ENCODE data around the gene KRTAP12-1.

The KRTAP12-1 gene

DNA sequence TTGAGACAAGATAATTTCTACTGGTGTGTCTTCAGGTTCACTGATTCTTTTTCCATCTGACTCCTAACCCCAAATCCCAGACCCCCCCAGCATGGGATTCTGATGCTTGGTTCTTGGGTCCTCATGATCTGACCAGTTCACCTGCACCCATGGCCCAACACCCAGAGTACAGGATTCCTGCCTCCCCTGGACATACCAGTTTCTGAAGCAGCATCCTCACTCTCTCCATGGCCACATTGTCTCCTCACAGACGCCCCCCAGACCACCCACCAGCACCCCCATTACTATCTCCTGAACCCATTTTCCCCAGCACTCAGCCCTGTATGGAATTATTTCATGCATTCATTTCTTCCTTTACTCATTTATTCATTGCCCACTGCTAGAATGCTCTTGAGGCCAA is 25.1 kb downstream of the KRTAP12-1 start:
- H3K4me3 ChIP-seq: peak overlapping the region in 1 of 10 experiments; percentile 22; a peak in 1 of 20 replicates
- peaks cover 30 to 88% (median 59%) of the 10 kb centered on the region in 11 experiments for H3K9me3 ChIP-seq (replicated peaks in 1 of 11)
- H3K4me1 ChIP-seq: peaks cover 29 to 59% (median 49%) of the 10 kb centered on the region in 10 experiments
- H4K20me1 ChIP-seq: no peaks in the 10 kb centered on the region
- peak overlapping the region in 9 of 11 experiments; percentile 10 to 70 (median 65); a peak in 13 of 22 replicates for H3K27ac ChIP-seq
- H3K36me3 ChIP-seq: peaks cover 0 to 5% (median 0%) of the 10 kb centered on the region in 11 experiments; a peak in 2 of 22 replicates
- no peak for TF ChIP-seq Cebpa-rat (IDR thresholded peaks at IDR 0.05)
- peak overlapping the region; percentile 59 to 89 (median 68); a peak in 21 of 22 replicates for H3K4me2 ChIP-seq
- H3K9ac ChIP-seq: no peak overlapping the region
- no peaks in the 10 kb centered on the region for H3K27me3 ChIP-seq

DNA sequence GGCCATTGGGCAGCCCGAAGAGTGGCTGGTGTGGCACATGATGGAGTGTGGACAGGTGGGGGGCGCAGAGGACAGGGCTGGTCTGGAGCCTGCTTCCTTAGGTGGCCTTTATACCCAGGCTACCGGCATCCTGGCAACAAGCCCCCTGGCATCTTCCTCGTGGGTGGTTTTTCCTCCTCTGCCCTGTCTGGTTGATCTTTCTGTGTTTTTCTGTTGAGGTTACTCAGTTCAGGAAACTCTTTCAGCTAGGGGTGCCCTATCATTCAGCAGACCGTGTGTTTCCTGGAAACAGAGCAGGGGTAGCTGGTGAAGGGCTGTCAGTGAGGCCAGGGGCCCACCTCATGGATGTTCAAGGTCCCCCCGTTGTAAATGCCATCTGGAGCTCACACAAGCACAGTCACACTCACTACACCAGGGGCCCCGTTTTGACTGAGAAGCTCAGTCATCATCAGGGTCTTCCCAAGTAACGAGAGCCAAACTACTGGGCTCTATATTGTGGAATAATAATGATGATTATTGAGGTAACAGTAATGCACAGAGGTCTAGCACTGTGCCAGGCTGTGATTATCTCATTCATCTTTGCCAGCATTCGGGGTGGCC is 27.3 kb downstream of the KRTAP12-1 start, which contains the start of gene KRTAP12-4:
TSS of gene KRTAP12-4 (minus strand) at position 84 of the 600 bp plus-strand sequence. CDS start at position 39, 45 bp downstream.
- Histone ChIP-seq H3K4me3 (no peak within 1 kb of the TSS; a peak in 1 of 20 replicates), H4K20me1 (no peaks in the 10 kb centered on the region), H3K27me3 (no peaks in the 10 kb centered on the region), H3K9me3 (replicated peaks in 1 of 11) (peaks cover 31 to 96% (median 68%) of the 10 kb centered on the region in 11 experiments), H3K27ac (peak within 1 kb of the TSS in 5 of 11 experiments; percentile 2 to 43 (median 24); a peak in 6 of 22 replicates), H3K9ac (no peak within 1 kb of the TSS), H3K4me1 (peaks cover 28 to 73% (median 58%) of the 10 kb centered on the region in 10 experiments), H3K36me3 (peaks cover 0 to 5% (median 0%) of the 10 kb centered on the region in 11 experiments; a peak in 2 of 22 replicates), H3K4me2 (peak within 1 kb of the TSS in 8 of 11 experiments; percentile 19 to 67 (median 53); a peak in 15 of 22 replicates)
- TF ChIP-seq Cebpa-rat (IDR thresholded peaks at IDR 0.05): no peak

GRCh38 chr21:44653656-44654575 is 28.0 kb downstream of the KRTAP12-1 start:
- peaks cover 21 to 76% (median 59%) of the 10 kb centered on the region in 10 experiments for H3K4me1 ChIP-seq
- TF ChIP-seq Cebpa-rat (IDR thresholded peaks at IDR 0.05): no peak
- H3K4me2 ChIP-seq: peak overlapping the region in 8 of 11 experiments; percentile 19 to 67 (median 53); a peak in 15 of 22 replicates
- no peak overlapping the region for H3K9ac ChIP-seq
- peaks cover 34 to 94% (median 69%) of the 10 kb centered on the region in 11 experiments for H3K9me3 ChIP-seq (replicated peaks in 1 of 11)
- H3K4me3 ChIP-seq: no peak overlapping the region; a peak in 1 of 20 replicates
- H3K27me3 ChIP-seq: no peaks in the 10 kb centered on the region
- H3K27ac ChIP-seq: peak overlapping the region in 5 of 11 experiments; percentile 2 to 43 (median 24); a peak in 6 of 22 replicates
- no peaks in the 10 kb centered on the region for H4K20me1 ChIP-seq
- peaks cover 0 to 5% (median 0%) of the 10 kb centered on the region in 11 experiments; a peak in 2 of 22 replicates for H3K36me3 ChIP-seq

DNA sequence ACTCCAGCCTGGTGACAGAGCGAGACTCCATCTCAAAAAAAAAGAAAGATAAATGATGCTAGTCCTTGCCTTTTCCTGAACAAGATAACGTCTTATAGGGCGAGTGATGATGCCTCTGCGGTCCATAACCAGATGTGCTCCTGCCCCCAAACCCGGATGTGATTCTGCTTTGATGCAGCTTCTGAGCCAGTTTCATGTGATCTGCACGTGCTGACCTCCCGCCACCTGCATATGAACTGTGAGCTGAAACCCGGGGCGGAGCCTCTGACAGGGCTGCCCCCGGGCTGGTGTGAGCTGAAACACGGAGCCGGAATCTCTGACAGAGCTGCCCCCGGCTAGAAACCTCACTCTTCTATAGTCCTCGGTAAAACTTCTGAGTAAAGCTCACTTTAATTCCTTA is 28.8 kb downstream of the KRTAP12-1 start:
- Histone ChIP-seq H3K4me2 (peak overlapping the region in 7 of 11 experiments; percentile 3 to 67 (median 57); a peak in 11 of 22 replicates), H3K27me3 (no peaks in the 10 kb centered on the region), H3K4me1 (peaks cover 13 to 76% (median 57%) of the 10 kb centered on the region in 10 experiments), H3K27ac (0 out of 22 replicates have a peak overlapping the region, but pooled peaks of 2 of the 11 experiments have one; percentile 21 to 24), H4K20me1 (no peaks in the 10 kb centered on the region), H3K9me3 (replicated peaks in 1 of 11) (peaks cover 34 to 86% (median 66%) of the 10 kb centered on the region in 11 experiments), H3K4me3 (no peak overlapping the region), H3K9ac (no peak overlapping the region), H3K36me3 (peaks cover 0 to 5% (median 0%) of the 10 kb centered on the region in 11 experiments; a peak in 2 of 22 replicates)
- no peak for TF ChIP-seq Cebpa-rat (IDR thresholded peaks at IDR 0.05)

DNA sequence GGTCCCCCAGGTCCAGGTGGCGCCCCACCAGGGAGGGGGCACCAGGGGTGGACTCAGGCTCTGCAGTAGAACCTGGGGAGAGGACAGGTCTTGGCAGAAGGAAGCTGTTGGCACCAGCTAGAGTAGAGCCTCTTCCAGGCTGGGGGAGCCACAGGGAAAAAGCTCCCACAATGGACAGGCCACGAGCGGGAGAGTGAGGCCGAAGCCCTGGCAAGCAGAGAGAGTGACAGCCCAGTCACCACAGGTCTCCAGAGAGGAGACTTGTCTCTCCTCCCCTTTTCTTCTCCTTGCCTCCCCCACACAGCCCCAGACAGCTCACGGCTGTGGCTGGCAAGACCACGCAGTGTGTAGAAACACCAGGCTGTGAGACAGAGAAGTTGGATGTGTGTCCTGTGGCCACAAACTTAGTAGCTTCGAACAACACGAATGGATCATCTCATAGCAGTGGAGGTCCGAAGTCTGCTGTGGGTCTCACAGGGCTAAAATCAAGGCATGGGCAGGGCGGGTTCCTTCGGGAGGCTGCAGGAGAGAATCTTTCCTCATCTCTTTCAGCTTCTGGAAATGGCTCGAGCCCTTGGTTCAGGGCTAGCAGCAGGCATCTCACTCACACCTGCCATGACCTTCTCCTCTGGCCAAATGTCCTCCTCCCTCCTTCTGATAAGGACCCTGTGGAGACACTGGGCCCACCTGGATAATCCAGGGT is 30.8 kb downstream of the KRTAP12-1 start:
- Histone ChIP-seq H3K4me3 (no peak overlapping the region), H3K4me1 (peaks cover 0 to 72% (median 53%) of the 10 kb centered on the region in 10 experiments; a peak in 17 of 20 replicates), H3K27me3 (no peaks in the 10 kb centered on the region), H3K36me3 (peaks cover 0 to 1% (median 0%) of the 10 kb centered on the region in 11 experiments; a peak in 2 of 22 replicates), H3K9ac (no peak overlapping the region), H4K20me1 (no peaks in the 10 kb centered on the region), H3K9me3 (replicated peaks in 1 of 11) (peaks cover 23 to 69% (median 54%) of the 10 kb centered on the region in 11 experiments), H3K4me2 (peak overlapping the region in 7 of 11 experiments; percentile 15 to 45 (median 20); a peak in 10 of 22 replicates), H3K27ac (0 out of 22 replicates have a peak overlapping the region, but pooled peaks of 1 of the 11 experiments have one; percentile 13)
- no peak for TF ChIP-seq Cebpa-rat (IDR thresholded peaks at IDR 0.05)

DNA sequence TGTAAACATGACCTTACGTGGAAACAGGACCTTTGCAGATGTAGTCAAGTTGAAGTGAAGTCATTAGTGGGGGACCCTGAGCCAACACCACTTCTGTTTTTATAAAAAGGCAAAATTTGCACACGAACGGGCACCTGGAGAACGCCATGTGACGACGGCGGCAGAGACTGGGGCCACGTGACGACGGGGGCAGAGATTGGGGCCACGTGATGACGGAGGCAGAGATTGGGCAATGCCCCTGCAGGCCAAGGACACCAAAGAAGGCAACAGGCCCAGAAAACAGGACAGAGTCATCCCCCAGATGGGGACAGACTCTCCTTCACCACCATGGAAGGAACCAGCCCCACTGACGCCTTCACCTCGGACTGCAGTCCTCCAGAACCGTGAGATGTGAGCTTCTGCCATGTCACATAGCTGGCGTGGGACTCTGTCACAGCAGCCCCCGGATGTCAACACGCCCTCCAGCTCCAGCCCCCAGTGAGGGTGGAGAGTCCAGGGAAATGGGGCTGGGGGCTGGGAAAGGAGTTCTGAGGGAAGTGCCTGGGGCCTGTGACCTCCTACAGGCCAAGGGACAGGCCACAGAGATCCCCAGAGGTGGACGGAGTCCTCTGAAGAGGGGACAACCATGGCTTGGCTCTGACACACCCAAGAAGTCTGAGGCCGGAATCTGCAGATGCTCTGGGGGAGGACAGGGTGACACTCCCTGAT is 31.5 kb downstream of the KRTAP12-1 start:
- Histone ChIP-seq H3K4me1 (peaks cover 0 to 72% (median 53%) of the 10 kb centered on the region in 10 experiments; a peak in 17 of 20 replicates), H3K27ac (no peak overlapping the region), H3K27me3 (no peaks in the 10 kb centered on the region), H3K4me2 (peak overlapping the region in 7 of 11 experiments; percentile 15 to 45 (median 20); a peak in 9 of 22 replicates), H3K9ac (no peak overlapping the region), H3K4me3 (no peak overlapping the region), H3K36me3 (no peaks in the 10 kb centered on the region), H4K20me1 (no peaks in the 10 kb centered on the region), H3K9me3 (replicated peaks in 1 of 11) (peaks cover 19 to 66% (median 52%) of the 10 kb centered on the region in 11 experiments)
- TF ChIP-seq Cebpa-rat (IDR thresholded peaks at IDR 0.05): no peak

- peaks cover 0 to 68% (median 50%) of the 10 kb centered on the region in 10 experiments; a peak in 17 of 20 replicates for H3K4me1 ChIP-seq
- no peaks in the 10 kb centered on the region for H3K27me3 ChIP-seq
- no peak for TF ChIP-seq Cebpa-rat (IDR thresholded peaks at IDR 0.05)
- no peak overlapping the region for H3K9ac ChIP-seq
- no peak overlapping the region for H3K27ac ChIP-seq
- H3K4me3 ChIP-seq: no peak overlapping the region
- peaks cover 27 to 66% (median 54%) of the 10 kb centered on the region in 11 experiments for H3K9me3 ChIP-seq (replicated peaks in 1 of 11)
- peak overlapping the region in 9 of 11 experiments; percentile 10 to 66 (median 41); a peak in 14 of 22 replicates for H3K4me2 ChIP-seq
- no peaks in the 10 kb centered on the region for H3K36me3 ChIP-seq
- H4K20me1 ChIP-seq: no peaks in the 10 kb centered on the region
These were observed 32.4 kb downstream of the KRTAP12-1 start for GRCh38 chr21:44649521-44650100.
